ENCODE data around the gene PGAM2. TPM values are rescaled to one million over a fixed set of nuclear protein-coding genes. Genes with fewer than 3 reads are reported as not detected.
A peak's percentile ranks its signal among the peaks of the same experiment; 100 is the strongest.

The PGAM2 gene
- total RNA-seq, 4 donors from 2014 or later, result 3.2 to 3.9 TPM; not detected in 2

GRCh38 chr7:44062180-44062902 is 3.0 kb downstream of the PGAM2 start:
- no peaks in the 10 kb centered on the region for H3K9me3 ChIP-seq
- TF ChIP-seq EP300 (IDR thresholded peaks at IDR 0.05) (no peak), POLR2AphosphoS5 (IDR thresholded peaks at IDR 0.05) (no peak), POLR2A (IDR thresholded peaks at IDR 0.05) (no peak), CTCF (IDR thresholded peaks at IDR 0.05) (no peak)
- H3K36me3 ChIP-seq, result peaks cover 0 to 53% of the 10 kb centered on the region in 2 donors
- no peak for ATAC-seq
- peak overlapping the region in 1 of 4 donors; percentile 35 for H3K27ac ChIP-seq
- no CpG with 5 or more reads among the region's 11 CpGs for WGBS, 2 donors (ENCODE audit: low coverage in 1 of 2)
- H3K4me1 ChIP-seq, result peaks cover 0 to 48% (median 19%) of the 10 kb centered on the region in 3 donors
- H3K27me3 ChIP-seq, result no peaks in the 10 kb centered on the region
- H3K4me3 ChIP-seq, result no peak overlapping the region

GRCh38 chr7:44061645-44062179 is 3.7 kb downstream of the PGAM2 start:
- Histone ChIP-seq H3K27ac (no peak overlapping the region), H3K36me3 (peaks cover 0 to 59% of the 10 kb centered on the region in 2 donors), H3K27me3 (no peaks in the 10 kb centered on the region), H3K9me3 (no peaks in the 10 kb centered on the region), H3K4me3 (no peak overlapping the region), H3K4me1 (peaks cover 0 to 45% (median 19%) of the 10 kb centered on the region in 3 donors)
- WGBS, 2 donors (ENCODE audit: low coverage in 1 of 2), result 72 to 80% methylated on average over 2 to 3 of the region's 8 CpGs
- ATAC-seq, result no peak
- TF ChIP-seq CTCF (IDR thresholded peaks at IDR 0.05), result no peak
- no peak for TF ChIP-seq EP300 (IDR thresholded peaks at IDR 0.05)

- Histone ChIP-seq H3K9me3 (no peaks in the 10 kb centered on the region), H3K36me3 (peaks cover 0 to 66% of the 10 kb centered on the region in 2 donors), H3K27ac (no peak overlapping the region), H3K27me3 (no peaks in the 10 kb centered on the region), H3K4me1 (peaks cover 0 to 39% (median 18%) of the 10 kb centered on the region in 3 donors), H3K4me3 (no peak overlapping the region)
- whole genome bisulfite sequencing, 2 donors (ENCODE audit: low coverage in 1 of 2), result 74 to 82% methylated on average over 2 to 7 of the region's 8 CpGs
- no peak for TF ChIP-seq POLR2A (IDR thresholded peaks at IDR 0.05)
- TF ChIP-seq POLR2AphosphoS5 (IDR thresholded peaks at IDR 0.05), result no peak
- TF ChIP-seq CTCF (IDR thresholded peaks at IDR 0.05), result no peak
- no peak for TF ChIP-seq EP300 (IDR thresholded peaks at IDR 0.05)
- no peak for ATAC-seq
These were observed 4.3 kb downstream of the PGAM2 start for GRCh38 chr7:44060948-44061644.

- peaks cover 0 to 72% of the 10 kb centered on the region in 2 donors for H3K36me3 ChIP-seq
- ATAC-seq, result no peak
These were observed 5.0 kb downstream of the PGAM2 start for GRCh38 chr7:44060091-44060947.

More at GRCh38 chr7:44060091-44060947, 5.0 kb downstream of the PGAM2 start:
- H3K9me3 ChIP-seq, result no peaks in the 10 kb centered on the region
- no peak overlapping the region for H3K4me3 ChIP-seq
- H3K27ac ChIP-seq, result no peak overlapping the region
- H3K27me3 ChIP-seq, result no peaks in the 10 kb centered on the region
- TF ChIP-seq POLR2AphosphoS5 (IDR thresholded peaks at IDR 0.05), result no peak
- TF ChIP-seq EP300 (IDR thresholded peaks at IDR 0.05), result no peak
- no peak for TF ChIP-seq POLR2A (IDR thresholded peaks at IDR 0.05)
- TF ChIP-seq CTCF (IDR thresholded peaks at IDR 0.05), result no peak
- 96% methylated on average over 3 of the region's 21 CpGs; no CpG with 5 or more reads in 1 of the 2 donors for WGBS, 2 donors (ENCODE audit: low coverage in 1 of 2)
- peaks cover 0 to 31% (median 10%) of the 10 kb centered on the region in 3 donors for H3K4me1 ChIP-seq

All from gastroesophageal sphincter (tissue), 4 donors.